HEK293 (cell line): ENCODE data around the gene EED.

Source experiments
- CTCF ChIA-PET: fragments of 350-600 bp; formaldehyde crosslinking; extraction: SDS; loops from one replicate; lab custom pipeline; 2021; ENCODE audit warnings: antibody characterized with exemption; lab: Yijun Ruan, JAX
- POLR2A ChIA-PET: fragments of 300-600 bp; formaldehyde crosslinking; extraction: SDS; loops from one replicate; lab custom pipeline; 2020; ENCODE audit warnings: antibody characterized with exemption, inconsistent platforms; lab: Yijun Ruan, JAX
- H3K27ac ChIP-seq: fragments of 200-500 bp; sonication (Bioruptor generic); 2 replicates; pipeline ENCODE4 v1.5.1; 2014; ENCODE audit warnings: low read depth, low read length, control low read depth, inconsistent platforms; ENCODE audit errors: extremely low read depth
- H3K36me3 ChIP-seq, 2 experiments: fragments of 200-500 bp in 1 of 2; sonication (Bioruptor generic) in 1 of 2; 1 replicate in 1 of 2; 2 replicates in 1 of 2; pipeline ENCODE4 v1.5.1; 2014 to 2017; ENCODE audit warnings: inconsistent platforms in 2 of 2, low read length in 2 of 2; ENCODE audit not compliant: control insufficient read depth in 2 of 2, insufficient read depth in 1 of 2
- H3K4me1 ChIP-seq: fragments of 200-500 bp; sonication (Bioruptor generic); 2 replicates; pipeline ENCODE4 v1.5.1; 2014; ENCODE audit warnings: mild to moderate bottlenecking, low read length, inconsistent platforms; ENCODE audit not compliant: control insufficient read depth, insufficient read depth
- H3K4me3 ChIP-seq: 2 replicates; pipeline ENCODE4 v1.5.1; 2011; ENCODE audit warnings: low read depth, mild to moderate bottlenecking, control low read depth, low read length, moderate library complexity
- H3K9me3 ChIP-seq: fragments of 200-500 bp; sonication (Bioruptor generic); 2 replicates; pipeline ENCODE4 v1.5.1; 2014; ENCODE audit warnings: low read depth, low read length, inconsistent platforms; ENCODE audit not compliant: control insufficient read depth, insufficient read depth
- BCL11B ChIP-seq: fragments of 450-650 bp; formaldehyde crosslinking; IDR thresholded peaks from 2 replicates; pipeline ENCODE4 v1.5.1; 2016; ENCODE audit warnings: low read depth, missing biosample characterization, missing genetic modification characterization
- HOXC10 ChIP-seq: sonication (generic); formaldehyde crosslinking; IDR thresholded peaks from 2 replicates; pipeline ENCODE4 v1.8.1; 2023; ENCODE audit warnings: mild to moderate bottlenecking, missing genetic modification reagents
- KLF8 ChIP-seq: fragments of 450-650 bp; formaldehyde crosslinking; IDR thresholded peaks from 2 replicates; pipeline ENCODE4 v1.5.1; 2016; ENCODE audit warnings: missing biosample characterization, missing genetic modification characterization
- PRDM6 ChIP-seq: fragments of 450-650 bp; formaldehyde crosslinking; IDR thresholded peaks from 2 replicates; pipeline ENCODE4 v1.5.1; 2017; ENCODE audit warnings: missing biosample characterization, missing genetic modification characterization
- ZBTB49 ChIP-seq: fragments of 450-650 bp; formaldehyde crosslinking; IDR thresholded peaks from 2 replicates; pipeline ENCODE4 v1.5.1; 2016; ENCODE audit warnings: missing biosample characterization, missing genetic modification characterization, low read depth
- ZFP37 ChIP-seq: fragments of 450-650 bp; formaldehyde crosslinking; IDR thresholded peaks from 2 replicates; pipeline ENCODE4 v1.5.1; 2016; ENCODE audit warnings: missing biosample characterization, missing genetic modification characterization
- ZNF175 ChIP-seq: fragments of 450-650 bp; formaldehyde crosslinking; IDR thresholded peaks from 2 replicates; pipeline ENCODE4 v1.5.1; 2016; ENCODE audit warnings: missing biosample characterization, missing genetic modification characterization
- ZNF221 ChIP-seq: fragments of 450-650 bp; formaldehyde crosslinking; IDR thresholded peaks from 2 replicates; pipeline ENCODE4 v1.5.1; 2017; ENCODE audit warnings: missing biosample characterization, missing genetic modification characterization, borderline replicate concordance
- ZNF292 ChIP-seq: fragments of 450-650 bp; formaldehyde crosslinking; IDR thresholded peaks from 2 replicates; pipeline ENCODE4 v1.5.1; 2016; ENCODE audit warnings: low read depth, missing biosample characterization, missing genetic modification characterization, borderline replicate concordance
- ZNF510 ChIP-seq: fragments of 450-650 bp; formaldehyde crosslinking; IDR thresholded peaks from 2 replicates; pipeline ENCODE4 v1.5.1; 2018; ENCODE audit warnings: mild to moderate bottlenecking, missing genetic modification characterization, missing biosample characterization; ENCODE audit not compliant: insufficient replicate concordance
- ZNF626 ChIP-seq: fragments of 450-650 bp; sonication (Bioruptor Pico); formaldehyde crosslinking; IDR thresholded peaks from 2 replicates; pipeline ENCODE4 v1.5.1; 2018; ENCODE audit warnings: missing biosample characterization, missing genetic modification characterization, inconsistent platforms
- TF ChIP-seq, protein P1 (sequence below): fragments of 450-650 bp; formaldehyde crosslinking; IDR thresholded peaks from 2 replicates; pipeline ENCODE4 v1.5.1; 2016; ENCODE audit warnings: missing biosample characterization, missing genetic modification characterization, low read depth
- TF ChIP-seq, protein P2 (sequence below): fragments of 450-650 bp; formaldehyde crosslinking; IDR thresholded peaks from 2 replicates; pipeline ENCODE4 v1.5.1; 2017; ENCODE audit warnings: missing biosample characterization, missing genetic modification characterization
- TF ChIP-seq, protein P3 (sequence below): fragments of 450-650 bp; formaldehyde crosslinking; IDR thresholded peaks from 2 replicates; pipeline ENCODE4 v1.5.1; 2016; ENCODE audit warnings: missing biosample characterization, missing genetic modification characterization

Gene EED

GRCh38 chr11:86259730-86260129, 15.2 kb downstream of the EED start (continued):
- TF ChIP-seq PRDM6 (tag by site-specific recombination) (no peak), ZFP37 (no peak), HOXC10 (no peak), ZNF626 (tag by site-specific recombination) (no peak), ZBTB49 (tag by site-specific recombination) (no peak)
- TF ChIP-seq, protein P1, sequence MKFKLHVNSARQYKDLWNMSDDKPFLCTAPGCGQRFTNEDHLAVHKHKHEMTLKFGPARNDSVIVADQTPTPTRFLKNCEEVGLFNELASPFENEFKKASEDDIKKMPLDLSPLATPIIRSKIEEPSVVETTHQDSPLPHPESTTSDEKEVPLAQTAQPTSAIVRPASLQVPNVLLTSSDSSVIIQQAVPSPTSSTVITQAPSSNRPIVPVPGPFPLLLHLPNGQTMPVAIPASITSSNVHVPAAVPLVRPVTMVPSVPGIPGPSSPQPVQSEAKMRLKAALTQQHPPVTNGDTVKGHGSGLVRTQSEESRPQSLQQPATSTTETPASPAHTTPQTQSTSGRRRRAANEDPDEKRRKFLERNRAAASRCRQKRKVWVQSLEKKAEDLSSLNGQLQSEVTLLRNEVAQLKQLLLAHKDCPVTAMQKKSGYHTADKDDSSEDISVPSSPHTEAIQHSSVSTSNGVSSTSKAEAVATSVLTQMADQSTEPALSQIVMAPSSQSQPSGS = no peak

- H3K9me3 ChIP-seq = no peaks in the 10 kb centered on the region
- H3K27ac ChIP-seq = no peak overlapping the region
- H3K36me3 ChIP-seq = peaks cover 8 to 70% of the 10 kb centered on the region in 2 experiments; a peak in 2 of 3 replicates
- POLR2A ChIA-PET = interaction anchor here (1.7 kb wide), 1 partner anchor 16 kb away, joined by 7 read pairs; no protein-coding TSS in a partner anchor
- H3K4me3 ChIP-seq = no peak overlapping the region
- H3K4me1 ChIP-seq = no peaks in the 10 kb centered on the region
- CTCF ChIA-PET = interaction anchor here (0.8 to 1.2 kb wide), 4 partner anchors 8 to 194 kb away, joined by 3 to 9 read pairs (median 4); no protein-coding TSS in a partner anchor
- TF ChIP-seq ZNF175 (tag by site-specific recombination) = no peak
- TF ChIP-seq ZNF221 (tag by site-specific recombination) = no peak
- TF ChIP-seq KLF8 (tag by site-specific recombination) = no peak
- no peak for TF ChIP-seq HOXC10
- TF ChIP-seq, protein P2, sequence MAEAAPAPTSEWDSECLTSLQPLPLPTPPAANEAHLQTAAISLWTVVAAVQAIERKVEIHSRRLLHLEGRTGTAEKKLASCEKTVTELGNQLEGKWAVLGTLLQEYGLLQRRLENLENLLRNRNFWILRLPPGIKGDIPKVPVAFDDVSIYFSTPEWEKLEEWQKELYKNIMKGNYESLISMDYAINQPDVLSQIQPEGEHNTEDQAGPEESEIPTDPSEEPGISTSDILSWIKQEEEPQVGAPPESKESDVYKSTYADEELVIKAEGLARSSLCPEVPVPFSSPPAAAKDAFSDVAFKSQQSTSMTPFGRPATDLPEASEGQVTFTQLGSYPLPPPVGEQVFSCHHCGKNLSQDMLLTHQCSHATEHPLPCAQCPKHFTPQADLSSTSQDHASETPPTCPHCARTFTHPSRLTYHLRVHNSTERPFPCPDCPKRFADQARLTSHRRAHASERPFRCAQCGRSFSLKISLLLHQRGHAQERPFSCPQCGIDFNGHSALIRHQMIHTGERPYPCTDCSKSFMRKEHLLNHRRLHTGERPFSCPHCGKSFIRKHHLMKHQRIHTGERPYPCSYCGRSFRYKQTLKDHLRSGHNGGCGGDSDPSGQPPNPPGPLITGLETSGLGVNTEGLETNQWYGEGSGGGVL (tag by site-specific recombination) = no peak
- TF ChIP-seq, protein P3, sequence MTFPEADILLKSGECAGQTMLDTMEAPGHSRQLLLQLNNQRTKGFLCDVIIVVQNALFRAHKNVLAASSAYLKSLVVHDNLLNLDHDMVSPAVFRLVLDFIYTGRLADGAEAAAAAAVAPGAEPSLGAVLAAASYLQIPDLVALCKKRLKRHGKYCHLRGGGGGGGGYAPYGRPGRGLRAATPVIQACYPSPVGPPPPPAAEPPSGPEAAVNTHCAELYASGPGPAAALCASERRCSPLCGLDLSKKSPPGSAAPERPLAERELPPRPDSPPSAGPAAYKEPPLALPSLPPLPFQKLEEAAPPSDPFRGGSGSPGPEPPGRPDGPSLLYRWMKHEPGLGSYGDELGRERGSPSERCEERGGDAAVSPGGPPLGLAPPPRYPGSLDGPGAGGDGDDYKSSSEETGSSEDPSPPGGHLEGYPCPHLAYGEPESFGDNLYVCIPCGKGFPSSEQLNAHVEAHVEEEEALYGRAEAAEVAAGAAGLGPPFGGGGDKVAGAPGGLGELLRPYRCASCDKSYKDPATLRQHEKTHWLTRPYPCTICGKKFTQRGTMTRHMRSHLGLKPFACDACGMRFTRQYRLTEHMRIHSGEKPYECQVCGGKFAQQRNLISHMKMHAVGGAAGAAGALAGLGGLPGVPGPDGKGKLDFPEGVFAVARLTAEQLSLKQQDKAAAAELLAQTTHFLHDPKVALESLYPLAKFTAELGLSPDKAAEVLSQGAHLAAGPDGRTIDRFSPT (tag by site-specific recombination) = no peak
- TF ChIP-seq BCL11B (tag by site-specific recombination) = no peak
- no peak for TF ChIP-seq ZNF292 (tag by site-specific recombination)
- no peak for TF ChIP-seq ZNF510
- TF ChIP-seq, all 188 proteins: peak for 0
These were observed 16.8 kb downstream of the EED start for GRCh38 chr11:86261328-86261727.
